GM12892 (cell line): Measurements from ENCODE around the gene C1orf159.
A peak's percentile ranks its signal among the peaks of the same experiment; 100 is the strongest.

Experiments
- DNase-seq: peaks from one replicate; pipeline ENCODE4 v3.0.0; 2011; ENCODE audit not compliant: insufficient read length
- FAIRE-seq: peaks from 2 replicates; lab custom pipeline; 2011; peaks lifted over from hg19 to GRCh38; lab: Jason Lieb, UNC
- POLR2A ChIP-seq: IDR thresholded peaks from 2 replicates; pipeline ENCODE4 v1.6.1; 2011; ENCODE audit warnings: low read depth, low read length, control low read depth
- POLR2AphosphoS5 ChIP-seq: IDR thresholded peaks from 2 replicates; pipeline ENCODE4 v1.6.1; 2011; ENCODE audit warnings: low read depth, low read length, control low read depth
- TAF1 ChIP-seq: IDR thresholded peaks from 2 replicates; pipeline ENCODE4 v1.6.1; 2011; ENCODE audit warnings: low read depth, mild to moderate bottlenecking, control low read depth, low read length, borderline replicate concordance

Gene C1orf159

DNA sequence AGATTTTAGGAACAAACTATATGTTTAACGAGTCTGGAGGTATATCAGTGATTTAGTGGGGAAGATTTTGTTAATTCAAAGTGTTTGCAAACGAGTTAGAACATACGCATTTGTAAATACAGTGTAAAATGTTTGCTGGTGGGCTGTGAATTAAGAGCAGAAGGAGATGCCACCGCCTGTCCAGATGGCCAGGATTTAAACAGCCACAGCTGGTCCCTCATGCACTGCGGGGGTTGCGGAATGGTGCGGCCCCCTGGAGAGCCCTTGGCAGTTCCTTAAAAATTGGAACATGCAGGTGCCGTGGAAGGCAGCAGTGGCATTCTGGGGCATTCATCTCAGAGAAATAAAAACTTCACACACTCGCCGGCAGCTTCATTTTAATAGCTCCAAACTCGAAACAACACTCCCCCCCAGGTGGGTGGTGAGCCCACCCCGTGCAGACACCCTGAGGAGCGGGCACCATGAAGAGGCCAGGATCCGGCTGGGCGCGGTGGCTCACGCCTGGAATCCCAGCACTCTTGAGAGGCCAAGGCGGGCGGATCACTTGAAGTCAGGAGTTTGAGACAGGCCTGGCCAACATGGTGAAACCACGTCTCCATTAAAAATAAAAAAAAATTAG, 3.5 kb upstream of the C1orf159 start:
- no peak for DNase-seq
- TF ChIP-seq TAF1 = no peak
- TF ChIP-seq POLR2A = no peak
- TF ChIP-seq POLR2AphosphoS5 = no peak
- no peak for FAIRE-seq

DNA sequence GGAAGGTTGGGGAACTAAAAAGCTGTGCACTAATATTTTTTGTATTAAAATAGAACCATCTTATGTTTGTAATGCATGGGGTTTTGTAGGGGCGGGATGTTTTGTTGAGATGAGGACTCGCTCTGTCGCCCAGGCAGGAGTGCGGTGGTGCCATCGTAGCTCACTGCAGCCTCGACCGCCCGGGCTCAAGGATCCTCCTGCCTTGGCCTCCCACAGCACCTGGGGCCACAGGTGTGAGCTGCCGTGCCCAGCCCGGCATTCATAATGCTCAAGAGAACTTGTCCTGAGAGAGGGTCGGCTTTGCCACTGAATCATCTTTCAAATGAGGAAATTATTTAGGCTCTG, 3.0 kb upstream of the C1orf159 start:
- DNase-seq (no peak), FAIRE-seq (no peak)
- no peak for TF ChIP-seq POLR2A
- TF ChIP-seq POLR2AphosphoS5 = no peak
- TF ChIP-seq TAF1 = no peak

DNA sequence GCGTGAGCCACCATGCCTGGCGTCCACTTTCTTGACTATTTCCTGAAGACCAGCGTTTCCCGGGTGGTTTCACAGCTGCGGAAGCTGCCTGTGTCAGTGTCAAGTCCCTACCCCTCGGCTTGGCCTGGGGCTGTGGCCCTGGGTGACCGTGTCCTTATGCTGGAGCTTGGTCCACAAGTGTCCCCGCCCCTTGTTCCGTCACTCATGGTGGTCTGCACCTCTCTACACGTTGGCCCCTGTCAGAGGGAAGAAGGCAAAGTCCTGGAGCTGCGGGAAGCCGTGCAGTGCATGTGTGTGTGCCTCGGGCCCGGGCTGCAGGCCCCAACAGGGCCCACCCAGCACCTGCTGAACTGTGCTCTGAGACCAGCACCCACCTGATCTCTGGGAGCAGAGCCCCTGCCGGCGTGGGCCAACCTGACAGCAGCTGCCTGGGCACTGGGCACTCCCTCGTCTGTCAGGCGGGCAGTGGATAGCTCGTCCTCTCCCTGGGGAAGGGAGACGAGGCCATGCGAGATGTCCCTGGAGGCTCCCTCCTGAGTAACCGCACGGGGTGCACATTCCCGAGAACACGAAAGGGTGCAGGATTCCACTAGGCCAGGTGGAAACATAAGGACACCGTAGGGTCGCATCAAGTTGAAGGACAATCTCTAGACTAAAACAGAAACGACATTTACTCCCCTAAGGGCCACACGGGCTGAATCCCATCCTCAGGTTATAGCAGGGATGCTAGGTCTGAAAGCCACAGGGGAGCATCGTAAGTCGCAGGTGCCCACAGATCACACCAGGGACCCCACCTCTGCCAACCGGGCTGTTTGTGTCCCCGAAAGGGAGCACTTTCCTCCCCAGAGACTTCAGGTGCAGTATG, 2.4 kb upstream of the C1orf159 start:
- DNase-seq (no peak), FAIRE-seq (no peak)
- TF ChIP-seq POLR2A (no peak), POLR2AphosphoS5 (no peak), TAF1 (no peak)

DNA sequence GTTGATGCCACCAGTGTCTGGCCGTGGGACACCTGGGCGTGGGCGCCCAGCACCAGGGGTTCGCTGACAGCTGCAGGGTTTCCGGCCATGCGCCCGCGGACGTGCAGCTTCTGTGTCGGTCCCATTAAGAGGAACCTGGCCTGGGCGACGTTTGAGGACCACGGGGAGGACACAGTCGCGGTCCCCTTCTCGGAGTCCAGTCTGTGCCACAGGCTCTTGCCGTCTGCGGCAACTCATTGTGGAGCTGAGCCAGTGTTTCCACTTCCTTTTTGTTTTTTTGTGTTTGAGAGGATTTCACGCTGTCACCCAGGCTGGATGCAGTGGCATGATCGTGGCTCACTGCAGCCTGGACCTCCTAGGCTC, 1.6 kb upstream of the C1orf159 start:
- DNase-seq = no peak
- TF ChIP-seq POLR2A (no peak), TAF1 (no peak), POLR2AphosphoS5 (no peak)
- FAIRE-seq = no peak

DNA sequence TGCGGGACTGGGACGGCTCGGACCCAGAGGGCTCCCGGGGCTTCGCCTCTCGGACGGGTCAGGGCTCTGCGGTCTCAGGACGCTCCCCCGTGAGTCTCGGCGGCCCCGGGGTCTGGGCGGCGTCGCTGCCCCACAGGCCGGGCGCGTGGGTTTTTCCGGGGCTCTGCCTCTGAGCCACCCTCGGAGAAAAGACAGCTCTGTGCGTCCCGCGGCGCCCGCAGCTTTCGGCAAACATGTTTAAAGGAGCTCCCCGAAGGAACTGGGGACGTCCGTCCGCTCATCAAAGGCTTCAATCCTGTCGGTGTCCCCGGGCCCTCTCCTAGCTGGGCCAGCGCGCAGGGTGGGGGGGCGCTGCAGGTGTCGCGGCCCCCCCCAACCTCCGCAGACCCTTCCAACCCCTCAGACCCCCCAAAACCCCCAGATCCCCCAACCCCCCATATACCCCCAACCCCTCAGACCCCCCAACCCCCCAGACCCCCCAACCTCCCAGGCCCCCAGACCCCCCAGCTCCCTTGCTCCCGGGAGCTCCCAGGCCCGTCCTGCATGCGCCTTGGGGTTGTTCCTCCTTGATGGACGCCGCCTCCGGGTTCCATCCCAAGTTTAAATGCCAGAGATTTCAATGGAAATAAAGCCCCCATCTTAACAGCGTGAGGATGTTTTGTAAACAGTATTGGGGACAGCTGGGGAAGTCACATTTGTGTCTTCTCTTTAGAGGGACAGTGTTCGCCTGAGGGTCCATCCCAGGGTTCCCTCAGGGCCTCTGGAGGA, 996 bp upstream of the C1orf159 start:
- peak; percentile 9 for FAIRE-seq
- no peak for TF ChIP-seq TAF1
- no peak for TF ChIP-seq POLR2A
- no peak for TF ChIP-seq POLR2AphosphoS5
- no peak for DNase-seq

DNA sequence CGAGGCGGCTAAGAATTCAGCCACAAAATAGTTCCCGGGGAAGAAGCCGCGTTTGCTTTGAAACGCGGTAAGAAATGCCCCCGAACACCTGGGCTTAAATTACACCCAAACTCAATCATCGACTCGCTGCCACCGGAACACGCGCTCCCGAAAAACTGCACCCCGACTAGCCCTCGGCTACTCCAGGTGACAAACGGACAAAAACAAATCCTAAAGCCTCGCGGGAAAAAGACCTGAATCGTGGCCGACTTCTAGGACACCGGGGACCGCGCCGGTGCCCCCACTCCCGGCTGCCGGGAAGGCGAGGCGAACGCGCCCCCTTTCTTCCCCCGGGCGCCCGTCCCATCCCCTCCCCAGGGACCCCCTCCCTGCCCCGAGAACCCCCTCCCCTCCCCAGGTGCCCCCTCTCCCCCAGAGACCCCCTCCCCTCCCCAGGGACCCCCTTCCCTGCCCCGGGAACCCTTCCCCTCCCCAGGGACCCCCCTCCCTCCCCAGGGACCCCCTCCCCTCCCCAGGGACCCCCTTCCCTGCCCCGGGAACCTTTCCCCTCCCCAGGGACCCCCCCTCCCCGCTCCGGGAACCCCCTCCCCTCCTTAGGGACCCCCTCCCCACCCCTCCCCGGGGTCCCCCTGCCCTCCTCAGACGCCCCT, 628 bp downstream of the C1orf159 start:
- DNase-seq = no peak
- no peak for FAIRE-seq
- TF ChIP-seq POLR2AphosphoS5 (no peak), POLR2A (no peak), TAF1 (no peak)

DNA sequence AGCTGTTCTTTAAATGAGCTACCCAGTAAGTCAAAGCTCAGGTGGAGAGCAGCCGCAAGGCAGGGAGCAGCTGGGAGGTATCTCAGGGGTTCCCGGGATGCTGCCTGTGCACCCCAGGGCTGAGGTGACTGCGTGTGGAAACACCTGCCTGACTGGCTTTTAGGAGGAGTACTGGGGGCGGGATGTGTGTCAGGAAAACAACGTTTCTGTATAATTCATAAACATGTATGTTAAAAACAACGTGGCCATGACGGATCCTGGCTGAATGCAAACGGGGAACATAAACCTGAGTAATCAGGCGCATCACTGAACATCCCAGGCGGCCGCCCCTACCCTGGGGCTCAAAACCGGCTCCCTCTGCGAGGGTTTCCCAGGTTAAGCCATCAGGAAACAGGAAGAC, 1.5 kb downstream of the C1orf159 start:
- DNase-seq (no peak), FAIRE-seq (no peak)
- TF ChIP-seq POLR2AphosphoS5 (no peak), TAF1 (no peak), POLR2A (no peak)

DNA sequence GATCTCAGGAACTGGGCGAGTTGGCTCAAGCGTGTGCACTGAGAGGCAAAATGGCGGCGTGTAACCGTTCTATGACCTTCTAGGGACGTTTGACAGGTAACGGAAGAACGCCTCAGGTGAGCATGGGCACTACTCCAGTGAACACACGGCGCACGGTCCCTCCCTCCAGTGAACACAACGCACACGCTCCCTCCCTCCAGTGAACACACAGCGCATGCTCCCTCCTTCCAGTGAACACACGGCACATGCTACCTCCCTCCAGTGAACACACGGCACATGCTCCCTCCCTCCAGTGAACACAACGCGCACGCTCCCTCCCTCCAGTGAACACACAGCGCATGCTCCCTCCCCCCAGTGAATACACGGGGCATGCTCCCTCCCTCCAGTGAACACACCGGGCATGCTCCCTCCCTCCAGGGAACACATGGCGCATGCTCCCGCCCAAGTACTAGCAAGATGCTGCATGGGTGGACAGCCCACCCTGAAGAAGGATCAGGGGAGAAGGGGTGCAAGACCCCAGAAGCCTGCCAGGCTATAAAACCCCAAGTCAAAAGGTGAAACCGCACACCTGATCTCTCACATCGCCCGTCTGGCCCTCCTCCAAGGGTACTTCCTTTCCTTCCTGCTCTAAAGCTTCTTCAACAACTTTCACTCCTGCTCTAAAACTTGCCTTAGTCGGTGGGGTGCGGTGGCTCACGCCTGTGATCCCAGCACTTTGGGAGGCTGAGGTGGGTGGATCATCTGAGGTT, 3.5 kb downstream of the C1orf159 start:
- no peak for TF ChIP-seq TAF1
- TF ChIP-seq POLR2A = no peak
- no peak for TF ChIP-seq POLR2AphosphoS5
- FAIRE-seq (no peak), DNase-seq (no peak)

DNA sequence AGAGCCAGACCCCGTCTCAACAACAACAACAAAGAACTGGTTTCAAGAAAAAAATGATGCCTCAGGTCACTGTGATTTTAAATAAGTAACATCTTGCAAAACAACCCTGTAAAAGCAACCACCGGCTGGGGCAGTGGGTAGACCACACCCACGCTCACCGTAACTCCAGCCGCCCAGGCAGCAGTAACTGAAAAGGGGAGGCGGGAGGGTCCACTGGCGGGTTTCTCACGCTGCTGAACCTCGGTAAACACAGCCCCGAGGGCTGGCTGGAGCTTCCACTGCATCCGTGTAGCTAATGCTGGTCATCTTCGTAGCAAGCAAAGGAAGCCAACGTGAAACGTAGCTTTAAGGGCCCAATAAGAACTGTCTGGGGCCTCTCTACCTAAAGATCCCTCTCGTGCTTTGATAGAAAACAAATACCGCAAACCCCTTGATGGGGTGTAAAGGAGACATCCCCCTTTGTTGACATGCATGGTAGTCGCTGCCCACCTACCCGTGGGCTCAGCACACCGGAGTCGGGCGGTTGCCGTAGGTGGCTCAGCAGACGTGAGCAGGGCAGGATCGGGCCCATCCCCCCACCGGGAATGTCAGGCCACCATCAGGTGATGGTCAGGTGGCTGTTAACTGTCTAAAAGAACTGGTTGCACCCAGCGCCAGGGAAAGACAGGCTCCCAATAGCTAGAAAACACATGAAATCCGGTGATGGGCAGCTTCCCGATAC, 4.2 kb downstream of the C1orf159 start:
- no peak for DNase-seq
- no peak for FAIRE-seq
- TF ChIP-seq TAF1 (no peak), POLR2AphosphoS5 (no peak)

DNA sequence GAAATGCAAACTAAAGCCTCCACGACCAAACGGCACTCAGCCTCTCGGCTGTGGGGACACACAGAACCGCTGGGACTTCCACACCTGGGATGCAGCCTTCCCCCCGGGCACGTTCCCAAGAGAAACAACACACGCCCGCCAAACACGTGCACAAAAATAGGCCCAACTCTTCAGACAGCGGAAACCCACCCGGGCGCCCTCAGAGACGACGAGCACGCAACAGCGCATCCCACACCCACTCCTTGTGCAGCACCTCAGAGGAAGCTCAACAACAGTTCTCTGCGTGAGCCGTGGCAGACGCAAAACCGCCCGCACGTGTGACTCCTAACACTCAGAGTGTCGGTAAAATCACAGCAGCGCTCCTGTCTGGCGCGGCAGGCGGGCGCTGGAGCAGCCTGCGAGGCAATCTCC, 5.3 kb downstream of the C1orf159 start:
- no peak for FAIRE-seq

More for the DNA sequence above, 5.3 kb downstream of the C1orf159 start:
- TF ChIP-seq POLR2AphosphoS5 = no peak
- TF ChIP-seq POLR2A = no peak
- no peak for TF ChIP-seq TAF1
- DNase-seq = no peak
